K562 (cell line): ENCODE data around the gene C19orf85. TPM values are rescaled to one million over a fixed set of nuclear protein-coding genes. Genes with fewer than 3 reads are reported as not detected.

Source experiments
- E2F4 ChIP-seq: sonication (generic); formaldehyde crosslinking; IDR thresholded peaks from 2 replicates; pipeline ENCODE4 v1.8.0; 2022; ENCODE audit warnings: mild to moderate bottlenecking, low read depth, missing genetic modification reagents
- ETV6 ChIP-seq, 3 experiments: fragments of 150-350 bp in 1 of 3; sonication (generic) in 1 of 3; formaldehyde crosslinking in 1 of 3; IDR thresholded peaks; 2 replicates each; pipeline versions ENCODE4 v1.6.1 to v1.8.0; 2014 to 2022; ENCODE audit warnings: borderline replicate concordance in 2 of 3, low read depth in 2 of 3, antibody characterized with exemption in 1 of 3, low read length in 1 of 3, mild to moderate bottlenecking in 1 of 3, missing genetic modification reagents in 1 of 3
- GABPB1 ChIP-seq: sonication (generic); formaldehyde crosslinking; IDR thresholded peaks from 2 replicates; pipeline ENCODE4 v1.8.0; 2022; ENCODE audit warnings: mild to moderate bottlenecking, missing genetic modification reagents
- HDAC2 ChIP-seq: fragments of 450-650 bp; IDR thresholded peaks from 2 replicates; pipeline ENCODE4 v1.6.1; 2016; ENCODE audit warnings: mild to moderate bottlenecking
- LCOR ChIP-seq: sonication (generic); formaldehyde crosslinking; IDR thresholded peaks from 2 replicates; pipeline ENCODE4 v1.8.0; 2022; ENCODE audit warnings: mild to moderate bottlenecking, missing genetic modification reagents
- POLR2AphosphoS5 ChIP-seq: IDR thresholded peaks from 2 replicates; pipeline ENCODE4 v1.6.1; 2011; ENCODE audit warnings: mild to moderate bottlenecking, low read depth, low read length, moderate library complexity; ENCODE audit not compliant: control insufficient read depth, insufficient read depth
- PRMT5 ChIP-seq: sonication (generic); formaldehyde crosslinking; IDR thresholded peaks from 2 replicates; pipeline ENCODE4 v1.5.0; 2020; ENCODE audit warnings: missing genetic modification reagents
- RCOR1 ChIP-seq, 2 experiments: IDR thresholded peaks; 2 replicates each; pipeline ENCODE4 v1.6.1; 2012; ENCODE audit warnings: low read depth in 2 of 2, low read length in 2 of 2, borderline replicate concordance in 1 of 2, improper control_type of control experiment in 1 of 2
- RERE ChIP-seq: sonication (generic); formaldehyde crosslinking; IDR thresholded peaks from 2 replicates; pipeline ENCODE4 v1.8.0; 2023; ENCODE audit warnings: missing genetic modification reagents, mild to moderate bottlenecking, borderline replicate concordance
- SIN3A ChIP-seq, 2 experiments: fragments of 150-350 bp in 1 of 2; IDR thresholded peaks; 2 replicates each; pipeline ENCODE4 v1.6.1; 2011 to 2016; ENCODE audit warnings: borderline replicate concordance in 2 of 2, low read depth in 2 of 2, low read length in 2 of 2, mild to moderate bottlenecking in 2 of 2, moderate library complexity in 2 of 2; ENCODE audit not compliant: control insufficient read depth in 1 of 2
- SP1 ChIP-seq: sonication (generic); formaldehyde crosslinking; IDR thresholded peaks from 2 replicates; pipeline ENCODE4 v1.8.1; 2022; ENCODE audit warnings: mild to moderate bottlenecking, missing genetic modification reagents
- SRF ChIP-seq, 2 experiments: fragments of 250-450, 450-650 bp in 1 of 2; sonication (Bioruptor Pico) in 1 of 2; sonication (generic) in 1 of 2; formaldehyde crosslinking; IDR thresholded peaks; 2 replicates each; pipeline versions ENCODE4 v1.5.0 to v1.5.1; 2020 to 2022; ENCODE audit warnings: mild to moderate bottlenecking in 1 of 2, missing genetic modification reagents in 1 of 2
- THAP12 ChIP-seq: fragments of 250-450 bp; sonication (Bioruptor Pico); IDR thresholded peaks from 2 replicates; pipeline ENCODE4 v1.9.0; 2021; ENCODE audit warnings: mild to moderate bottlenecking, inconsistent platforms
- polyA plus RNA-seq, 8 experiments: library from polyadenylated mRNA; depleted of rRNA in 4 of 8; stranded (reverse) in 5 of 8; unstranded in 3 of 8; fragments of >200 nt; fragmentation: Nextera tagmentation in 2 of 8; fragmentation: Illumina TruSeq in 1 of 8; extraction: Ambion mirVana in 2 of 8; extraction: Trizol in 1 of 8; gene quantifications; 2 replicates each; pipeline versions ENCODE4 v1.2.1 to v1.2.3, GENCODE V29; 2011 to 2014; ENCODE audit warnings: inconsistent platforms in 1 of 8, missing spikeins in 1 of 8
- total RNA-seq, 7 experiments: library from RNA; depleted of rRNA in 6 of 7; stranded (reverse); fragments of >200 nt in 6 of 7; fragmentation: Illumina TruSeq in 2 of 7; extraction: Trizol in 2 of 7; gene quantifications; 2 replicates each; pipeline versions ENCODE4 v1.2.1 to v1.2.3, GENCODE V29; 2011 to 2021; ENCODE audit warnings: low replicate concordance in 1 of 7
- TF ChIP-seq, protein P1 (sequence below): IDR thresholded peaks from 2 replicates; pipeline ENCODE4 v1.6.1; 2011; ENCODE audit warnings: borderline replicate concordance, low read depth, mild to moderate bottlenecking, moderate library complexity, low read length; ENCODE audit not compliant: insufficient read depth, poor library complexity, severe bottlenecking

C19orf85 gene
- total and polyA plus RNA-seq, 9 of the 15 experiments (the other 6 are each of a cell fraction or from before 2014, with no cell fraction given): not detected

DNA sequence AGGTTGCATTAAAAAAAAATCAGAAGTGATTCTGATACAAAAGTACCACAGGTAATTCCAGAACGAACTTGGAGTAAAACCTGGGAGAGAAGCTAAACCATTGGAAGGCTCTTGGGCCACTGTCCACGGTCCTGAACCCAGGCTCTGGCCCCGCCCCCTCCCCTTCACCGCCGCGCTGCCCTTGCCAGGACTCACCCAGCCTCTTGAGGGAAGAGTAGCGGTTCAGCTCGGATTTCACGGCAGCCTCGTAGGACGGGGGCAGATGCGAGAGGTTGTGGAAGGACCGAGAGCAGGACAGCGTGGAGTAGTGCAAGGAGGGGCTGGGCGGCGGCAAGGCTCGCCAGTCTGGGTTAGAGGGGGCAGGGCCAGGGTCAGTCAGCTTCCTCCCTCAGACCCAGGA, 27.1 kb downstream of the C19orf85 start (continued):
- TF ChIP-seq PRMT5 (CRISPR knock-in tag): peak; percentile 80; the same call in 1 of the 2 replicates
- TF ChIP-seq SP1 (CRISPR knock-in tag): peak; percentile 91
- TF ChIP-seq POLR2AphosphoS5: no peak
- peak; percentile 79 for TF ChIP-seq LCOR
- peak in 1 of 2 experiments; percentile 80; a peak in 1 of 4 replicates for TF ChIP-seq RCOR1 (IDR thresholded peaks at IDR 0.05; ENCODE audit: borderline replicate concordance in 1 of 2, low read depth in 2 of 2, low read length in 2 of 2)
- TF ChIP-seq ETV6 (IDR thresholded peaks at IDR 0.05; ENCODE audit: borderline replicate concordance in 1 of 2, low read depth in 2 of 2, low read length in 1 of 2): no peak
- no peak for TF ChIP-seq ETV6 (CRISPR knock-in tag; IDR thresholded peaks at IDR 0.05; ENCODE audit: borderline replicate concordance)
- peak; percentile 72; the same call in 1 of the 2 replicates for TF ChIP-seq HDAC2
- 0 out of 2 replicates have a peak, but pooled peaks have one; percentile 70 for TF ChIP-seq RERE
- peak; percentile 55 to 65; a peak in 2 of 4 replicates for TF ChIP-seq SIN3A (IDR thresholded peaks at IDR 0.05; ENCODE audit: borderline replicate concordance in 2 of 2, control insufficient read depth in 1 of 2, low read depth in 2 of 2, low read length in 2 of 2)
- TF ChIP-seq E2F4: no peak
- TF ChIP-seq, protein P1, sequence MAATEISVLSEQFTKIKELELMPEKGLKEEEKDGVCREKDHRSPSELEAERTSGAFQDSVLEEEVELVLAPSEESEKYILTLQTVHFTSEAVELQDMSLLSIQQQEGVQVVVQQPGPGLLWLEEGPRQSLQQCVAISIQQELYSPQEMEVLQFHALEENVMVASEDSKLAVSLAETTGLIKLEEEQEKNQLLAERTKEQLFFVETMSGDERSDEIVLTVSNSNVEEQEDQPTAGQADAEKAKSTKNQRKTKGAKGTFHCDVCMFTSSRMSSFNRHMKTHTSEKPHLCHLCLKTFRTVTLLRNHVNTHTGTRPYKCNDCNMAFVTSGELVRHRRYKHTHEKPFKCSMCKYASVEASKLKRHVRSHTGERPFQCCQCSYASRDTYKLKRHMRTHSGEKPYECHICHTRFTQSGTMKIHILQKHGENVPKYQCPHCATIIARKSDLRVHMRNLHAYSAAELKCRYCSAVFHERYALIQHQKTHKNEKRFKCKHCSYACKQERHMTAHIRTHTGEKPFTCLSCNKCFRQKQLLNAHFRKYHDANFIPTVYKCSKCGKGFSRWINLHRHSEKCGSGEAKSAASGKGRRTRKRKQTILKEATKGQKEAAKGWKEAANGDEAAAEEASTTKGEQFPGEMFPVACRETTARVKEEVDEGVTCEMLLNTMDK: no peak
- peak; percentile 68 for TF ChIP-seq GABPB1
- peak in 1 of 2 experiments; percentile 75; a peak in 2 of 4 replicates for TF ChIP-seq SRF (CRISPR knock-in tag; IDR thresholded peaks at IDR 0.05)
- 0 out of 2 replicates have a peak, but pooled peaks have one; percentile 9 for TF ChIP-seq THAP12
